H1 (cell line): ENCODE results near the gene LAPTM4A. TPM values are rescaled to one million over a fixed set of nuclear protein-coding genes. Genes with fewer than 3 reads are reported as not detected.

Experiments used
- CTCF ChIA-PET: fragments of 300-600 bp; sonication (Branson Sonifier 250); formaldehyde crosslinking; loops from one replicate; lab custom pipeline; 2021; ENCODE audit not compliant: partially characterized antibody; lab: Charles Lee
- POLR2A ChIA-PET: fragments of 300-600 bp; sonication (Branson Sonifier 250); formaldehyde crosslinking; loops from one replicate; lab custom pipeline; 2021; ENCODE audit warnings: inconsistent platforms; ENCODE audit not compliant: partially characterized antibody; lab: Charles Lee
- DNase-seq, 2 experiments: peaks; one replicate each; pipeline versions ENCODE4 v3.0.0 to v3.0.0-alpha.2; 2010 to 2022; ENCODE audit warnings: low spot score in 2 of 2, low read depth in 1 of 2, mixed read lengths in 1 of 2
- FAIRE-seq: peaks from 2 replicates; lab custom pipeline; 2011; peaks lifted over from hg19 to GRCh38; lab: Jason Lieb, UNC
- H2AFZ ChIP-seq: 2 replicates; pipeline ENCODE4 v1.8.1; 2012; ENCODE audit warnings: low read length, inconsistent platforms
- H2AK5ac ChIP-seq: 2 replicates; pipeline ENCODE4 v1.6.1; 2013; ENCODE audit warnings: low read depth, low read length
- H2BK120ac ChIP-seq: replicated peaks from 2 replicates; pipeline ENCODE3; 2013; ENCODE audit warnings: low read depth, low read length, inconsistent platforms
- H2BK12ac ChIP-seq: 2 replicates; pipeline ENCODE4 v1.6.1; 2013; ENCODE audit warnings: low read depth, low read length
- H2BK15ac ChIP-seq: 2 replicates; pipeline ENCODE4 v1.6.1; 2013; ENCODE audit warnings: low read length
- H2BK20ac ChIP-seq: 2 replicates; pipeline ENCODE4 v1.6.1; 2013; ENCODE audit warnings: low read length
- H2BK5ac ChIP-seq: 2 replicates; pipeline ENCODE4 v1.6.1; 2013; ENCODE audit warnings: low read depth, low read length
- H3K14ac ChIP-seq: 2 replicates; pipeline ENCODE4 v1.6.1; 2013; ENCODE audit warnings: inconsistent platforms; ENCODE audit not compliant: insufficient read length
- H3K18ac ChIP-seq: 2 replicates; pipeline ENCODE4 v1.6.1; 2013; ENCODE audit warnings: low read length; ENCODE audit errors: extremely low read depth
- H3K23ac ChIP-seq: 2 replicates; pipeline ENCODE4 v1.6.1; 2013; ENCODE audit warnings: inconsistent platforms; ENCODE audit not compliant: insufficient read length
- H3K23me2 ChIP-seq: 2 replicates; pipeline ENCODE4 v1.6.1; 2013; ENCODE audit warnings: low read depth, low read length
- H3K27ac ChIP-seq: 2 replicates; pipeline ENCODE4 v1.6.1; 2011; ENCODE audit warnings: low read depth, low read length, inconsistent platforms
- H3K27me3 ChIP-seq, 4 experiments: replicated peaks in 1 of 4; 1 replicate in 1 of 4; 2 replicates in 3 of 4; pipeline versions ENCODE4 v1.6.1 to v1.8.1; 2011 to 2013; ENCODE audit warnings: low read length in 3 of 4, mild to moderate bottlenecking in 3 of 4, inconsistent platforms in 2 of 4, mixed read lengths in 2 of 4, moderate library complexity in 1 of 4; ENCODE audit not compliant: control insufficient read depth in 3 of 4, insufficient read depth in 3 of 4; ENCODE audit errors: extremely low read depth in 1 of 4
- H3K36me3 ChIP-seq, 4 experiments: 2 replicates each; pipeline versions ENCODE4 v1.6.1 to v1.8.1; 2011 to 2013; ENCODE audit warnings: mild to moderate bottlenecking in 4 of 4, low read length in 3 of 4, moderate library complexity in 2 of 4, control low read depth in 1 of 4, inconsistent platforms in 1 of 4; ENCODE audit not compliant: insufficient read depth in 4 of 4, control insufficient read depth in 2 of 4
- H3K4ac ChIP-seq: replicated peaks from 2 replicates; pipeline ENCODE3; 2013; ENCODE audit warnings: low read length, low read depth, mixed read lengths, inconsistent platforms; ENCODE audit not compliant: insufficient read length
- H3K4me1 ChIP-seq, 4 experiments: replicated peaks in 1 of 4; 1 replicate in 1 of 4; 2 replicates in 3 of 4; pipeline versions ENCODE4 v1.6.1 to v1.8.1; 2011 to 2013; ENCODE audit warnings: low read length in 3 of 4, inconsistent platforms in 2 of 4, mixed read lengths in 1 of 4; ENCODE audit not compliant: insufficient read depth in 4 of 4, control insufficient read depth in 3 of 4
- H3K4me2 ChIP-seq, 2 experiments: 2 replicates each; pipeline versions ENCODE4 v1.6.1 to v1.8.1; 2011 to 2013; ENCODE audit warnings: low read depth in 2 of 2, low read length in 2 of 2, control low read depth in 1 of 2, inconsistent platforms in 1 of 2, mild to moderate bottlenecking in 1 of 2; ENCODE audit not compliant: insufficient read depth in 1 of 2
- H3K4me3 ChIP-seq, 4 experiments: fragments of 200-600, 300-600 bp in 1 of 4; sonication (generic), shearing (Covaris generic), sonication (Bioruptor Twin) in 1 of 4; 2 replicates each; pipeline versions ENCODE4 v1.5.1 to v1.8.1; 2011 to 2016; ENCODE audit warnings: low read length in 4 of 4, low read depth in 3 of 4, control low read depth in 2 of 4, inconsistent platforms in 2 of 4, mild to moderate bottlenecking in 2 of 4, mixed read lengths in 1 of 4, moderate library complexity in 1 of 4; ENCODE audit not compliant: insufficient read depth in 2 of 4; ENCODE audit errors: extremely low read depth in 1 of 4
- H3K56ac ChIP-seq: replicated peaks from 2 replicates; pipeline ENCODE3; 2013; ENCODE audit warnings: low read depth, mild to moderate bottlenecking, mixed read lengths, low read length, inconsistent platforms; ENCODE audit not compliant: insufficient read length
- H3K79me1 ChIP-seq: 2 replicates; pipeline ENCODE4 v1.6.1; 2013; ENCODE audit warnings: low read depth, low read length, control low read depth
- H3K79me2 ChIP-seq, 2 experiments: 2 replicates each; pipeline versions ENCODE4 v1.6.1 to v1.8.1; 2012 to 2013; ENCODE audit warnings: low read length in 2 of 2, mild to moderate bottlenecking in 2 of 2, inconsistent platforms in 1 of 2; ENCODE audit not compliant: insufficient read depth in 2 of 2, control insufficient read depth in 1 of 2
- H3K9ac ChIP-seq, 4 experiments: replicated peaks in 1 of 4; 1 replicate in 1 of 4; 2 replicates in 3 of 4; pipeline versions ENCODE4 v1.6.1 to v1.8.1; 2011 to 2013; ENCODE audit warnings: low read depth in 3 of 4, low read length in 3 of 4, control low read depth in 2 of 4, mild to moderate bottlenecking in 2 of 4, moderate library complexity in 2 of 4, inconsistent platforms in 1 of 4; ENCODE audit errors: extremely low read depth in 1 of 4
- H3K9me3 ChIP-seq, 2 experiments: 2 replicates each; pipeline versions ENCODE4 v1.6.1 to v1.8.1; 2012 to 2013; ENCODE audit warnings: mild to moderate bottlenecking in 2 of 2, moderate library complexity in 2 of 2, control low read depth in 1 of 2, inconsistent platforms in 1 of 2, low read depth in 1 of 2, low read length in 1 of 2, mixed read lengths in 1 of 2; ENCODE audit not compliant: insufficient read depth in 2 of 2
- H4K20me1 ChIP-seq, 2 experiments: replicated peaks in 1 of 2; 2 replicates each; pipeline versions ENCODE3 to v1.8.1; 2011 to 2013; ENCODE audit warnings: inconsistent platforms in 2 of 2, low read length in 2 of 2, mild to moderate bottlenecking in 1 of 2; ENCODE audit not compliant: insufficient read depth in 2 of 2, control insufficient read depth in 1 of 2
- H4K5ac ChIP-seq: 2 replicates; pipeline ENCODE4 v1.6.1; 2013; ENCODE audit warnings: low read length, low read depth, mixed read lengths, inconsistent platforms; ENCODE audit not compliant: insufficient read length
- H4K8ac ChIP-seq: 2 replicates; pipeline ENCODE4 v1.8.0; 2013; ENCODE audit warnings: mild to moderate bottlenecking, moderate library complexity, low read length, inconsistent platforms; ENCODE audit not compliant: insufficient read depth; ENCODE audit errors: extremely low read depth
- H4K91ac ChIP-seq: replicated peaks from 2 replicates; pipeline ENCODE3; 2013; ENCODE audit warnings: low read length, mixed read lengths, inconsistent platforms; ENCODE audit not compliant: insufficient read length
- ASH2L ChIP-seq: fragments of 200-600, 300-600 bp; sonication (generic); IDR thresholded peaks from one replicate; pipeline ENCODE4 v1.7.1; 2017; ENCODE audit warnings: low read length
- TCF12 ChIP-seq: IDR thresholded peaks from 2 replicates; pipeline ENCODE4 v1.6.1; 2011; ENCODE audit warnings: low read depth, mild to moderate bottlenecking, low read length
- WGBS, 2 experiments: shearing (Covaris generic) in 1 of 2; methylation state at CpG; one replicate each; pipeline versions ENCODE4 v1.1.6 to v1.1.7; 2013 to 2015; ENCODE audit warnings: low lambda C conversion rate in 2 of 2, mixed read lengths in 2 of 2, inconsistent platforms in 1 of 2, low coverage in 1 of 2, missing lambda C conversion rate in 1 of 2; ENCODE audit not compliant: insufficient replicate concordance in 2 of 2, insufficient coverage in 1 of 2, insufficient read length in 1 of 2; ENCODE audit errors: extremely low coverage in 1 of 2, missing lambda C conversion rate in 1 of 2; 5-methylcytosine and 5-hydroxymethylcytosine counted together
- polyA plus RNA-seq, 7 experiments: library from polyadenylated mRNA; depleted of rRNA in 3 of 7; stranded (reverse) in 5 of 7; unstranded in 2 of 7; fragments of >200 nt in 5 of 7; fragments of 200-250 nt in 2 of 7; gene quantifications; 1 replicate in 5 of 7; 2 replicates in 1 of 7; 4 replicates in 1 of 7; pipeline versions ENCODE4 v1.2.1 to v1.2.3, GENCODE V29; 2011 to 2013; ENCODE audit warnings: missing spikeins in 2 of 7, mixed read lengths in 2 of 7
- total RNA-seq: library from RNA; stranded (reverse); fragmentation: NEBNext Ultra II Directional; extraction: Animal tissue kit (Norgen Biotek cat#: 25700); gene quantifications from 2 replicates; pipeline ENCODE4 v1.2.1, GENCODE V29; 2021
- TF ChIP-seq, protein P1 (sequence below): IDR thresholded peaks from 2 replicates; pipeline ENCODE4 v1.6.1; 2011; ENCODE audit warnings: low read length, improper control_type of control experiment

The LAPTM4A gene
- total and polyA plus RNA-seq, 2 of the 8 experiments (the other 6 are each of a cell fraction or from before 2014, with no cell fraction given): 193 to 419 TPM

- Histone ChIP-seq H3K9ac (no peak overlapping the region), H3K27me3 (no peaks in the 10 kb centered on the region), H4K5ac (no peak overlapping the region), H2AK5ac (no peak overlapping the region), H2BK5ac (no peak overlapping the region), H3K4me2 (peak overlapping the region in 1 of 2 experiments; percentile 42; a peak in 2 of 4 replicates), H4K20me1 (no peaks in the 10 kb centered on the region), H3K4me3 (peak overlapping the region in 1 of 4 experiments; percentile 7; a peak in 2 of 8 replicates), H3K4me1 (peaks cover 4 to 9% (median 6%) of the 10 kb centered on the region in 4 experiments; a peak in 6 of 7 replicates), H3K14ac (no peak overlapping the region), H3K23me2 (no peaks in the 10 kb centered on the region), H3K36me3 (no peaks in the 10 kb centered on the region), H3K4ac (no peak overlapping the region), H2AFZ (peak overlapping the region; percentile 58; the same call in 1 of the 2 replicates), H2BK20ac (no peak overlapping the region), H2BK15ac (no peak overlapping the region), H3K79me1 (no peaks in the 10 kb centered on the region), H3K79me2 (no peaks in the 10 kb centered on the region), H2BK120ac (no peak overlapping the region), H3K27ac (no peak overlapping the region), H2BK12ac (no peak overlapping the region), H3K56ac (no peak overlapping the region), H3K18ac (no peak overlapping the region), H3K23ac (no peak overlapping the region), H4K91ac (no peak overlapping the region), H3K9me3 (no peaks in the 10 kb centered on the region), H4K8ac (no peak overlapping the region)
- CTCF ChIA-PET: interaction anchor here (0.6 to 4.3 kb wide), 5 partner anchors 9 to 376 kb away, joined by 3 to 19 read pairs (median 3); no protein-coding TSS in a partner anchor
- POLR2A ChIA-PET: interaction anchor here (0.6 to 0.9 kb wide), 4 partner anchors 13 to 366 kb away, joined by 3 to 5 read pairs (median 4); partner anchors contain the start of gene RHOB
- WGBS, 2 experiments: 57% methylated on average over 8 of the region's 8 CpGs; no CpG with 5 or more reads in 1 of the 2 experiments
- no peak for DNase-seq
- FAIRE-seq: no peak
- TF ChIP-seq, protein P1, sequence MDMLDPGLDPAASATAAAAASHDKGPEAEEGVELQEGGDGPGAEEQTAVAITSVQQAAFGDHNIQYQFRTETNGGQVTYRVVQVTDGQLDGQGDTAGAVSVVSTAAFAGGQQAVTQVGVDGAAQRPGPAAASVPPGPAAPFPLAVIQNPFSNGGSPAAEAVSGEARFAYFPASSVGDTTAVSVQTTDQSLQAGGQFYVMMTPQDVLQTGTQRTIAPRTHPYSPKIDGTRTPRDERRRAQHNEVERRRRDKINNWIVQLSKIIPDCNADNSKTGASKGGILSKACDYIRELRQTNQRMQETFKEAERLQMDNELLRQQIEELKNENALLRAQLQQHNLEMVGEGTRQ: no peak
- TF ChIP-seq TCF12: 0 out of 2 replicates have a peak, but pooled peaks have one; percentile 25
- peak; percentile 47 for TF ChIP-seq ASH2L
Observed at GRCh38 chr2:20080839-20081415, 29.5 kb upstream of the LAPTM4A start.
